HEK293T (cell line): ENCODE data around the gene GDF10.

Experiments used
- CTCF ChIA-PET: fragments of 350-600 bp; formaldehyde crosslinking; extraction: SDS; loops from one replicate; lab custom pipeline; 2021; ENCODE audit warnings: antibody characterized with exemption, inconsistent platforms; lab: Yijun Ruan, JAX
- POLR2A ChIA-PET: fragments of 350-600 bp; formaldehyde crosslinking; extraction: SDS; loops from one replicate; lab custom pipeline; 2020; ENCODE audit warnings: antibody characterized with exemption, inconsistent platforms; lab: Yijun Ruan, JAX
- DNase-seq: peaks from one replicate; pipeline ENCODE4 v3.0.0; 2012; ENCODE audit warnings: mixed read lengths; ENCODE audit errors: extremely low spot score
- ARNT ChIP-seq: fragments of 450-650 bp; IDR thresholded peaks from 2 replicates; pipeline ENCODE4 v1.6.1; 2017; ENCODE audit warnings: mild to moderate bottlenecking
- BHLHE40 ChIP-seq: fragments of 450-650 bp; IDR thresholded peaks from 2 replicates; pipeline ENCODE4 v1.6.1; 2016; ENCODE audit warnings: mild to moderate bottlenecking, moderate library complexity, borderline replicate concordance
- CTBP1 ChIP-seq: fragments of 450-650 bp; IDR thresholded peaks from 2 replicates; pipeline ENCODE4 v1.6.1; 2016; ENCODE audit warnings: borderline replicate concordance
- ELF4 ChIP-seq: fragments of 450-650 bp; IDR thresholded peaks from 2 replicates; pipeline ENCODE4 v1.6.1; 2017; ENCODE audit warnings: antibody characterized with exemption
- FOXA1 ChIP-seq: fragments of 450-650 bp; IDR thresholded peaks from 2 replicates; pipeline ENCODE4 v1.6.1; 2016; ENCODE audit warnings: mild to moderate bottlenecking
- FOXK2 ChIP-seq: fragments of 450-650 bp; IDR thresholded peaks from 2 replicates; pipeline ENCODE4 v1.6.1; 2016; ENCODE audit warnings: mild to moderate bottlenecking
- FOXM1 ChIP-seq: fragments of 450-650 bp; IDR thresholded peaks from 2 replicates; pipeline ENCODE4 v1.6.1; 2017; ENCODE audit warnings: mild to moderate bottlenecking, borderline replicate concordance
- HDGF ChIP-seq: fragments of 450-650 bp; IDR thresholded peaks from 2 replicates; pipeline ENCODE4 v1.6.1; 2017; ENCODE audit warnings: antibody characterized with exemption, borderline replicate concordance
- L3MBTL2 ChIP-seq: fragments of 450-650 bp; conservative IDR thresholded peaks from 2 replicates; pipeline ENCODE4 v1.6.1; 2016; ENCODE audit warnings: mild to moderate bottlenecking
- LEF1 ChIP-seq: fragments of 450-650 bp; IDR thresholded peaks from 2 replicates; pipeline ENCODE4 v1.6.1; 2017; ENCODE audit warnings: mild to moderate bottlenecking, borderline replicate concordance
- NFRKB ChIP-seq: fragments of 450-650 bp; IDR thresholded peaks from 2 replicates; pipeline ENCODE4 v1.6.1; 2016; ENCODE audit warnings: mild to moderate bottlenecking, moderate library complexity
- SP1 ChIP-seq: fragments of 450-650 bp; IDR thresholded peaks from 2 replicates; pipeline ENCODE4 v1.6.1; 2017
- SUZ12 ChIP-seq: fragments of 450-650 bp; IDR thresholded peaks from 2 replicates; pipeline ENCODE4 v1.6.1; 2016; ENCODE audit warnings: mild to moderate bottlenecking
- TARDBP ChIP-seq: fragments of 450-650 bp; IDR thresholded peaks from 2 replicates; pipeline ENCODE4 v1.6.1; 2016
- ZNF384 ChIP-seq: fragments of 450-650 bp; IDR thresholded peaks from 2 replicates; pipeline ENCODE4 v1.6.1; 2016
- TF ChIP-seq, protein P1 (sequence below): fragments of 450-650 bp; IDR thresholded peaks from 2 replicates; pipeline ENCODE4 v1.6.1; 2016

The GDF10 gene

DNA sequence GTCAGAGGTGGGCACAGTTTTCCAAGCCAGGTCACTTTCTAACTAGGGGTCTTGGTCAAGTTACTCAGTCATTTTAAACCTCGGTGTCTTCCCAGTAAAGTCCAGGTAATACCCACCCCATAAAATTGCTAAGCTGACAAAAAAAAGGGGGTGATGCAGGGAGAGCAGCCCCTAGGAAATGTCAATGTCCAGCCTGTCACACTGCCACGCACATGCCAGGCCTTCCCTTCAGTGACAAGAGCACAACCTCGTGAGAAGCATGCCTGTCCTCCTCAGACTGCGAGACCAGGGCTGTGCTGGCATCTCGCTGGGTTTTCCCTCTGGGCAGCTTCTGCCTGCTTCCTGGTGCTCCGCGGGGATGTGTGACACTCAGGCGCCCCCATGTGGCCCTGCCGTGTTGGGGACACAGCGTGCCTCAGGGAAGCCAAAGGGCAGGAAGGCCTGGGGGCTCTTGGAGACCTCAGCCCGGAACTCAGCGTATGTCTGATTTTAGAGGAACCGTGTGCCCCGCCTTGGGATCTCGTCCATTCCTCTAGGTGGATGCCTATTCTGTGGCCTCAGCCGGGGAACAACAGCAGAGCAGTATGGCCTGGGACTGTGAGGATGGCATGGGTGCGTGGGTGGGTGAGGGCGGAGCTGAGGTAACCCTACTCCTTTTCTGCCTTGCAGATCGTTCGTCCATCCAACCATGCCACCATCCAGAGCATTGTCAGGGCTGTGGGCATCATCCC is 12.1 kb downstream of the GDF10 start:
- peak; percentile 79 for DNase-seq
- CTCF ChIA-PET, result interaction anchor here (0.7 to 5.1 kb wide), 7 partner anchors 12 to 316 kb away, joined by 3 to 32 read pairs (median 3); no protein-coding TSS in a partner anchor
- POLR2A ChIA-PET, result no interaction called here
- TF ChIP-seq SP1, result no peak
- TF ChIP-seq HDGF, result no peak
- TF ChIP-seq CTBP1, result no peak
- no peak for TF ChIP-seq SUZ12
- TF ChIP-seq LEF1, result no peak
- TF ChIP-seq FOXA1, result no peak
- no peak for TF ChIP-seq L3MBTL2
- no peak for TF ChIP-seq NFRKB
- no peak for TF ChIP-seq TARDBP
- no peak for TF ChIP-seq FOXK2
- TF ChIP-seq, protein P1, sequence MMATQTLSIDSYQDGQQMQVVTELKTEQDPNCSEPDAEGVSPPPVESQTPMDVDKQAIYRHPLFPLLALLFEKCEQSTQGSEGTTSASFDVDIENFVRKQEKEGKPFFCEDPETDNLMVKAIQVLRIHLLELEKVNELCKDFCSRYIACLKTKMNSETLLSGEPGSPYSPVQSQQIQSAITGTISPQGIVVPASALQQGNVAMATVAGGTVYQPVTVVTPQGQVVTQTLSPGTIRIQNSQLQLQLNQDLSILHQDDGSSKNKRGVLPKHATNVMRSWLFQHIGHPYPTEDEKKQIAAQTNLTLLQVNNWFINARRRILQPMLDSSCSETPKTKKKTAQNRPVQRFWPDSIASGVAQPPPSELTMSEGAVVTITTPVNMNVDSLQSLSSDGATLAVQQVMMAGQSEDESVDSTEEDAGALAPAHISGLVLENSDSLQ, result no peak
- no peak for TF ChIP-seq ARNT
- TF ChIP-seq ZNF384, result no peak
- no peak for TF ChIP-seq ELF4

DNA sequence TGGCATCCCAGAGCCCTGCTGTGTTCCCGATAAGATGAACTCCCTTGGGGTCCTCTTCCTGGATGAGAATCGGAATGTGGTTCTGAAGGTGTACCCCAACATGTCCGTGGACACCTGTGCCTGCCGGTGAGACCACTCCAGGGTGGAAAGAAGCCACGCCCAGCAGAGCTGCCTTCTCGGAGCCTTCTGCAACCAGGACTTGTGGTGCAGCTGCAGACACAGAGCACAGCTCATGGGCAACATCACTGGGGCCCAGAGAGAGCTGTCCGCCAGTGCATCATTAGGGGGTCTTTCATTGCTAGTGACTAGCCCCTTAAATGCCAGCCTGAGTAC is 12.6 kb downstream of the GDF10 start:
- ChIA-PET CTCF (interaction anchor here (1.9 to 5.1 kb wide), 3 partner anchors 264 to 316 kb away, joined by 4 to 32 read pairs (median 28); no protein-coding TSS in a partner anchor), POLR2A (no interaction called here)
- TF ChIP-seq BHLHE40 (no peak), SP1 (no peak), HDGF (no peak), ELF4 (no peak), SUZ12 (no peak), LEF1 (no peak), FOXM1 (no peak), TARDBP (no peak)
- TF ChIP-seq, protein P1, result no peak
- DNase-seq, result no peak

DNA sequence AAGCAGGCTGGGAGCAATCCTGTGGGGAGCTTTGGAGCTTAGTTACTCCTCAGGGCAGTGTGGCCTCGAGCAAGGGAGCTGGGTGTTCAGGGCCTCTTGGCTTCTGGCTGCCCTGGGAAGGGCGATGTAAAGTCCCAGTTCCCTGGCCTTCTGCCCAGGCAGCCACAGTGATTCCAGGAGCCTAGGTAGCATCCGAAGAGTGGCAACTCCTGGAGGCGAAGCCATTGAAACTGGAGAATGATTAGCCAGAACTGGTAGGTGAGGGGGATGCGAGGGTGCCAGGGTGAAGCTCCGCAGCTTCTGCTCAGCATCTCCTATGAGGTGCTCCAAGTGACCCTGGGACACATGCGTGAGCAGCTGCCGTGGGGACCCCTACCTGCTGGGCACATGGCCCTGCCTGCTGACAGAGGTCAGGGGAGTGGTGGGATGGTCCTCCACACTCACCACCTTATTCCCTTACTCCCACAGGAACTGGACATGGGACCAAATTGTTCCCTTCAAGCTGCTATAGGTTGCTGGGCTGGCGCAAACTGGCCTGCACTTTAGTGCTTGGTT is 14.5 kb downstream of the GDF10 start:
- ChIA-PET CTCF (interaction anchor here (5.1 kb wide), 1 partner anchor 290 kb away, joined by 28 read pairs; no protein-coding TSS in a partner anchor), POLR2A (no interaction called here)
- TF ChIP-seq HDGF (no peak), SP1 (no peak), CTBP1 (no peak), SUZ12 (no peak), FOXK2 (no peak), TARDBP (no peak), ELF4 (no peak), L3MBTL2 (no peak), BHLHE40 (no peak), ARNT (no peak)
- TF ChIP-seq, protein P1, result no peak
- no peak for DNase-seq

DNA sequence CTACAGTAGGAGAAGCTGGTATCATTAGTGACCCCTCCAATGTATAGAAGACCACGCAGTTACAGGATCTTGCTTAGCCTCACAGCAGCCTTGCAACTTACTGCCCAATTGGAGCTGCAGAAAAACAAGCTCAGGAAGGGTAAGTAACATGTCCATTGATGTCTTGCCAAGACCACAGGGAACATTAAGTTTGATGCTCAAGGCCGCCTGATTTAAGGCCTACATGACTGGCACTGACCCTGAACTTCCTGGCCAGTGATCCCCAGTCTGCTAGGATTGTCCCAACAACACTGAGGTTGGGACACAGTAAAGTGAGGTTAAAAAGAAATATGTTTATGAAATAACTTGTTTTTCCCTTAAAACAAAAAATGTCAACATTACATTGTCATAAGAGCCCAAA is 15.4 kb downstream of the GDF10 start:
- POLR2A ChIA-PET, result no interaction called here
- TF ChIP-seq L3MBTL2 (no peak), SP1 (no peak), CTBP1 (no peak), LEF1 (no peak), NFRKB (no peak)
- DNase-seq, result no peak
- CTCF ChIA-PET, result interaction anchor here (1.4 kb wide), 1 partner anchor 291 kb away, joined by 3 read pairs; no protein-coding TSS in a partner anchor

DNA sequence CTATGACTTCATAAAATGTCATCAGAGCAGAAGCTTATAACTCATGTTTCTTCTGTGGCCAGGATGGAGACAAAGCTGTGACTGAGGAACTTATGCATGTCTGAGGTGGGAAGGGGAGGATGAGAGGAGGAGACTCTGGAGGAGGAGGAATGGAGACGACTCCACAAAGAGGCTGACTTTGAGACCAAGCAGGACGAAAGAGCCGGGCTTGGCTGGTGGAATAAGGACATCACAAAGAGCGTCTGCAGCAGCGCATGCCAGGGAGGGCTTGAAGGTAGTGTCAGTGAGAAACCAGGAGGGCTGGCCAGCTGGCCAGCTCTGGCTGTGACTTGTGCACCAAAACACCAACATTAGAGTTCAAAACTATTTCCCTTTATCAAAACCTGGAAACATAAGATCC is 16.1 kb downstream of the GDF10 start:
- TF ChIP-seq FOXK2 (no peak), CTBP1 (no peak), TARDBP (no peak), FOXM1 (no peak)
- no peak for DNase-seq
- POLR2A ChIA-PET, result no interaction called here
- CTCF ChIA-PET, result interaction anchor here (1.4 kb wide), 1 partner anchor 292 kb away, joined by 3 read pairs; no protein-coding TSS in a partner anchor

DNA sequence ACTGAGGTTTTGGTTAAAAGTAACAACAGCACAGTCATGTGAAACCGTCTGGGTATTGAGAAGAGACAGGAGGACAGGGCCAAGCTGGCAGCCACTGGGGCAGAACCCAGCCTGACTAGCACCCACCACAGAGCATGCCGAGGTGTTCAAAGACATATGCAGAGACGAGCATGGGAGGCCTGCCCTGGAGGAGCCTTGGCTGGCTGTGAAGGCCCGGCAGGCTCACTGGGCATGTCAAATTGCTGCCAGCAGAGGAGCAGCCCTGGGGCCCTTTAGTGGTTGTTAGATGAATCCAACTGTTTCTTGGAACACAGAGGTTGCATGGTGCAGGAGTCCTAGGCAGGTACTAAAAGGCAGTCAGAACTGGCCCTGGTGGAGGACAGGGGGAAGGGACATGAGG is 17.3 kb downstream of the GDF10 start:
- ChIA-PET CTCF (no interaction called here), POLR2A (no interaction called here)
- no peak for DNase-seq
- TF ChIP-seq L3MBTL2 (no peak), HDGF (no peak), FOXK2 (no peak), SUZ12 (no peak), ZNF384 (no peak), CTBP1 (no peak), LEF1 (no peak), BHLHE40 (no peak), ARNT (no peak), FOXM1 (no peak), ELF4 (no peak), NFRKB (no peak), TARDBP (no peak), SP1 (no peak), FOXA1 (no peak)
- TF ChIP-seq, protein P1, result no peak
